Ascending aorta (tissue), 2 donors: ENCODE data around the gene PRKCA. TPM values are rescaled to one million over a fixed set of nuclear protein-coding genes. Genes with fewer than 3 reads are reported as not detected.

Source experiments
- DNase-seq, 2 donors: peaks; one replicate each; pipeline ENCODE4 v3.0.0-alpha.2; 2019; ENCODE audit warnings: low spot score in 2 of 2
- H3K27ac ChIP-seq, 2 donors: fragments of 200-600 bp; sonication (generic); one replicate each; pipeline ENCODE4 v1.5.1; 2016 to 2017; ENCODE audit warnings: mild to moderate bottlenecking in 1 of 2
- H3K27me3 ChIP-seq: fragments of 200-600 bp; sonication (generic); one replicate; pipeline ENCODE4 v1.5.1; 2017
- H3K36me3 ChIP-seq, 2 donors: fragments of 200-600 bp; sonication (generic); one replicate each; pipeline ENCODE4 v1.5.1; 2016
- H3K4me1 ChIP-seq, 2 donors: fragments of 200-600 bp; sonication (generic); one replicate each; pipeline ENCODE4 v1.5.1; 2016 to 2017; ENCODE audit warnings: mild to moderate bottlenecking in 1 of 2
- H3K4me3 ChIP-seq, 2 donors: fragments of 200-600 bp; sonication (generic); one replicate each; pipeline ENCODE4 v1.5.1; 2016 to 2017; ENCODE audit warnings: mild to moderate bottlenecking in 1 of 2
- H3K9me3 ChIP-seq, 2 donors: fragments of 200-600 bp; sonication (generic); one replicate each; pipeline ENCODE4 v1.5.1; 2016
- CTCF ChIP-seq, 3 experiments: fragments of 200-600 bp in 2 of 3; fragments of 450-650 bp in 1 of 3; sonication (generic) in 2 of 3; IDR thresholded peaks; one replicate each; pipeline ENCODE4 v1.5.1; 2016 to 2019; ENCODE audit warnings: antibody characterized with exemption in 3 of 3, mild to moderate bottlenecking in 1 of 3, moderate library complexity in 1 of 3
- intact Hi-C: fragments of 100-400 bp; cut with DNase I; formaldehyde crosslinking; loops from one replicate; pipeline ENCODE4 v1.15.1; 2023
- total RNA-seq: library from RNA; depleted of rRNA; stranded (reverse); fragments of >200 nt; gene quantifications from one replicate; pipeline ENCODE4 v1.1.0, GENCODE V29; 2016

PRKCA gene
- total RNA-seq, 1 donor from 2014 or later, result 3.2 TPM

GRCh38 chr17:66638707-66639479 is 336.5 kb downstream of the PRKCA start:
- intact Hi-C loops, result no loop called here
- no peaks in the 10 kb centered on the region for H3K36me3 ChIP-seq
- H3K9me3 ChIP-seq, result no peaks in the 10 kb centered on the region
- no peaks in the 10 kb centered on the region for H3K4me1 ChIP-seq
- TF ChIP-seq CTCF (IDR thresholded peaks at IDR 0.05), result no peak
- DNase-seq, result no peak
- no peak overlapping the region for H3K4me3 ChIP-seq
- H3K27ac ChIP-seq, result no peak overlapping the region
- no peaks in the 10 kb centered on the region for H3K27me3 ChIP-seq

- TF ChIP-seq CTCF (IDR thresholded peaks at IDR 0.05), result no peak
- no peaks in the 10 kb centered on the region for H3K27me3 ChIP-seq
- intact Hi-C loops, result no loop called here
- no peaks in the 10 kb centered on the region for H3K36me3 ChIP-seq
- H3K4me3 ChIP-seq, result no peak overlapping the region
- no peaks in the 10 kb centered on the region for H3K9me3 ChIP-seq
- H3K27ac ChIP-seq, result no peak overlapping the region
- DNase-seq, result no peak
- H3K4me1 ChIP-seq, result peaks cover 0 to 6% of the 10 kb centered on the region in 2 donors
Measured at GRCh38 chr17:66643815-66644710, 341.6 kb downstream of the PRKCA start.

- DNase-seq, result no peak
- H3K27ac ChIP-seq, result no peak overlapping the region
- no peak for TF ChIP-seq CTCF (IDR thresholded peaks at IDR 0.05)
- intact Hi-C loops, result no loop called here
- H3K9me3 ChIP-seq, result no peaks in the 10 kb centered on the region
- H3K4me3 ChIP-seq, result no peak overlapping the region
- no peaks in the 10 kb centered on the region for H3K36me3 ChIP-seq
- peaks cover 0 to 6% of the 10 kb centered on the region in 2 donors for H3K4me1 ChIP-seq
- no peaks in the 10 kb centered on the region for H3K27me3 ChIP-seq
Measured at GRCh38 chr17:66645259-66645658, 342.8 kb downstream of the PRKCA start.

GRCh38 chr17:66647391-66647983 is 345.1 kb downstream of the PRKCA start:
- Histone ChIP-seq H3K36me3 (no peaks in the 10 kb centered on the region), H3K4me1 (peaks cover 0 to 6% of the 10 kb centered on the region in 2 donors), H3K27ac (no peak overlapping the region), H3K4me3 (no peak overlapping the region), H3K9me3 (no peaks in the 10 kb centered on the region), H3K27me3 (no peaks in the 10 kb centered on the region)
- TF ChIP-seq CTCF (IDR thresholded peaks at IDR 0.05), result no peak
- no peak for DNase-seq
- intact Hi-C loops, result no loop called here

- H3K4me3 ChIP-seq, result no peak overlapping the region
- no peak overlapping the region for H3K27ac ChIP-seq
- H3K4me1 ChIP-seq, result no peaks in the 10 kb centered on the region
- no peaks in the 10 kb centered on the region for H3K27me3 ChIP-seq
- DNase-seq, result no peak
- H3K9me3 ChIP-seq, result no peaks in the 10 kb centered on the region
- H3K36me3 ChIP-seq, result no peaks in the 10 kb centered on the region
- intact Hi-C loops, result no loop called here
- no peak for TF ChIP-seq CTCF (IDR thresholded peaks at IDR 0.05)
Measured at GRCh38 chr17:66649818-66650543, 347.6 kb downstream of the PRKCA start.
